Measurements from ENCODE around the gene RYR3.

DNA sequence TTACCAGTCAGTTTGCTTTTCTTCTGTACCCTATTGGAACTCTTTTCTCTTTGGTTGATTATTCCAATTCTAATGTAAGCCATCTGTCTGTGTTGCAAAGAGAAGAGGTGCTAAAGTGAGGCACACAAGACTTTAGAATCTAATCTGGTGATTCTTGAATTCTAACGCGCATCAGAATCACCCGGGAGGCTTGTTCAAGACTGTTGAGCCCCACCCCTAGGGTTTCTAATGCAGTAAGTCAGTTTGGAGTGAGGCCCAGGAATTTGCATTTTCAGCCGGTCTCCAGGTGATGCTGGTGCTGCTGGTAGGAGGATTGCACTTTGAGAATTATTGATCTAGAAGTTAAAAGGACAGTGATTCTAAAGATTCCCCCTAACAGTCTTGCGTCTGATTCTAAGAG, 472.2 kb downstream of the RYR3 start:
- TF ChIP-seq, protein P1, sequence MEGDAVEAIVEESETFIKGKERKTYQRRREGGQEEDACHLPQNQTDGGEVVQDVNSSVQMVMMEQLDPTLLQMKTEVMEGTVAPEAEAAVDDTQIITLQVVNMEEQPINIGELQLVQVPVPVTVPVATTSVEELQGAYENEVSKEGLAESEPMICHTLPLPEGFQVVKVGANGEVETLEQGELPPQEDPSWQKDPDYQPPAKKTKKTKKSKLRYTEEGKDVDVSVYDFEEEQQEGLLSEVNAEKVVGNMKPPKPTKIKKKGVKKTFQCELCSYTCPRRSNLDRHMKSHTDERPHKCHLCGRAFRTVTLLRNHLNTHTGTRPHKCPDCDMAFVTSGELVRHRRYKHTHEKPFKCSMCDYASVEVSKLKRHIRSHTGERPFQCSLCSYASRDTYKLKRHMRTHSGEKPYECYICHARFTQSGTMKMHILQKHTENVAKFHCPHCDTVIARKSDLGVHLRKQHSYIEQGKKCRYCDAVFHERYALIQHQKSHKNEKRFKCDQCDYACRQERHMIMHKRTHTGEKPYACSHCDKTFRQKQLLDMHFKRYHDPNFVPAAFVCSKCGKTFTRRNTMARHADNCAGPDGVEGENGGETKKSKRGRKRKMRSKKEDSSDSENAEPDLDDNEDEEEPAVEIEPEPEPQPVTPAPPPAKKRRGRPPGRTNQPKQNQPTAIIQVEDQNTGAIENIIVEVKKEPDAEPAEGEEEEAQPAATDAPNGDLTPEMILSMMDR (IDR thresholded peaks at IDR 0.05; ENCODE audit: insufficient read depth, low read length, poor library complexity, severe bottlenecking) = no peak
- no peak for TF ChIP-seq EZH2phosphoT487 (conservative IDR thresholded peaks at IDR 0.05; ENCODE audit: low read length)

Measured in SU-DHL-6 (cell line).